Measurements from ENCODE around the gene CORIN.

The CORIN gene

GRCh38 chr4:47729131-47729680 is 108.7 kb downstream of the CORIN start:
- Mint-ChIP-seq H3K27me3 (ENCODE audit: low read depth, poor library complexity) (peaks cover 4% of the 10 kb centered on the region), H3K4me1 (peaks cover 21% of the 10 kb centered on the region), H3K36me3 (ENCODE audit: low read depth) (no peaks in the 10 kb centered on the region), H3K4me3 (no peak overlapping the region), H3K27ac (peak overlapping the region; percentile 8), H3K9me3 (peaks cover 4% of the 10 kb centered on the region)
- TF ChIP-seq CTCF (IDR thresholded peaks at IDR 0.05) = no peak
- DNase-seq = no peak

GRCh38 chr4:47721892-47722575 is 115.8 kb downstream of the CORIN start:
- H3K9me3 Mint-ChIP-seq = peaks cover 7% of the 10 kb centered on the region
- no peak overlapping the region for H3K4me3 Mint-ChIP-seq
- TF ChIP-seq CTCF (IDR thresholded peaks at IDR 0.05) = no peak
- DNase-seq = no peak
- peaks cover 6% of the 10 kb centered on the region for H3K36me3 Mint-ChIP-seq (ENCODE audit: low read depth)
- no peak overlapping the region for H3K27ac Mint-ChIP-seq
- H3K4me1 Mint-ChIP-seq = peaks cover 23% of the 10 kb centered on the region
- H3K27me3 Mint-ChIP-seq (ENCODE audit: low read depth, poor library complexity) = peaks cover 3% of the 10 kb centered on the region

GRCh38 chr4:47721485-47721884 is 116.4 kb downstream of the CORIN start:
- Mint-ChIP-seq H3K36me3 (ENCODE audit: low read depth) (peaks cover 6% of the 10 kb centered on the region), H3K4me1 (peaks cover 25% of the 10 kb centered on the region), H3K27ac (no peak overlapping the region), H3K27me3 (ENCODE audit: low read depth, poor library complexity) (peaks cover 3% of the 10 kb centered on the region), H3K9me3 (peaks cover 7% of the 10 kb centered on the region), H3K4me3 (no peak overlapping the region)
- TF ChIP-seq CTCF (IDR thresholded peaks at IDR 0.05) = no peak
- DNase-seq = no peak

GRCh38 chr4:47720787-47721186 is 117.1 kb downstream of the CORIN start:
- no peak for DNase-seq
- no peak overlapping the region for H3K27ac Mint-ChIP-seq
- H3K4me3 Mint-ChIP-seq = no peak overlapping the region
- H3K27me3 Mint-ChIP-seq (ENCODE audit: low read depth, poor library complexity) = peaks cover 3% of the 10 kb centered on the region
- TF ChIP-seq CTCF (IDR thresholded peaks at IDR 0.05) = no peak
- H3K36me3 Mint-ChIP-seq (ENCODE audit: low read depth) = peaks cover 6% of the 10 kb centered on the region
- peaks cover 7% of the 10 kb centered on the region for H3K9me3 Mint-ChIP-seq
- peaks cover 29% of the 10 kb centered on the region for H3K4me1 Mint-ChIP-seq

- TF ChIP-seq CTCF (IDR thresholded peaks at IDR 0.05) = no peak
- Mint-ChIP-seq H3K4me1 (peaks cover 29% of the 10 kb centered on the region), H3K4me3 (no peak overlapping the region), H3K9me3 (peaks cover 7% of the 10 kb centered on the region), H3K36me3 (ENCODE audit: low read depth) (peaks cover 6% of the 10 kb centered on the region), H3K27ac (no peak overlapping the region), H3K27me3 (ENCODE audit: low read depth, poor library complexity) (peaks cover 3% of the 10 kb centered on the region)
- no peak for DNase-seq
Observed at GRCh38 chr4:47719576-47719975, 118.3 kb downstream of the CORIN start.

GRCh38 chr4:47718696-47719095 is 119.2 kb downstream of the CORIN start:
- no peak for DNase-seq

More at GRCh38 chr4:47718696-47719095, 119.2 kb downstream of the CORIN start:
- Mint-ChIP-seq H3K4me1 (peaks cover 29% of the 10 kb centered on the region), H3K9me3 (peaks cover 7% of the 10 kb centered on the region), H3K4me3 (no peak overlapping the region), H3K27me3 (ENCODE audit: low read depth, poor library complexity) (peaks cover 3% of the 10 kb centered on the region), H3K36me3 (ENCODE audit: low read depth) (peaks cover 6% of the 10 kb centered on the region), H3K27ac (no peak overlapping the region)
- no peak for TF ChIP-seq CTCF (IDR thresholded peaks at IDR 0.05)

All from nephron progenitor cell (in vitro differentiated cells).